ENCODE results near the gene TRPT1. TPM values are rescaled to one million over a fixed set of nuclear protein-coding genes. Genes with fewer than 3 reads are reported as not detected.

Gene TRPT1
- 39.0 TPM for total RNA-seq (ENCODE audit: unreplicated experiment)
- long read RNA-seq, transcript TRPT1-201 (8 exons, 962 nt), result major isoform, 9 of 27 reads
- long read RNA-seq, partial matches to known transcripts, result 1 of 27 reads
- long read RNA-seq, other reads (novel, unspliced or antisense), result 11 of 27 reads

- Mint-ChIP-seq H3K36me3 (ENCODE audit: unreplicated experiment) (no peaks in the 10 kb centered on the region), H3K9me3 (ENCODE audit: unreplicated experiment) (peaks cover under 1% of the 10 kb centered on the region), H3K27ac (ENCODE audit: unreplicated experiment) (no peak within 1 kb of the TSS), H3K4me1 (ENCODE audit: low read depth, unreplicated experiment) (no peaks in the 10 kb centered on the region), H3K4me3 (ENCODE audit: unreplicated experiment) (peak within 1 kb of the TSS; percentile 87), H3K27me3 (ENCODE audit: unreplicated experiment) (peaks cover 4% of the 10 kb centered on the region)
- peak; percentile 54 for TF ChIP-seq CTCF (IDR thresholded peaks at IDR 0.05; ENCODE audit: partially characterized antibody, unreplicated experiment)
- DNase-seq, result peak; percentile 95
These were observed at the start of gene TRPT1, which contains the start of gene NUDT22 for GRCh38 chr11:64225608-64226506. Gene TRPT1 (minus strand): TSS chr11:64226186. CDS start chr11:64225860, 326 bp downstream. Gene NUDT22 (plus strand): TSS chr11:64226274. CDS start chr11:64226653, 379 bp downstream.

DNA sequence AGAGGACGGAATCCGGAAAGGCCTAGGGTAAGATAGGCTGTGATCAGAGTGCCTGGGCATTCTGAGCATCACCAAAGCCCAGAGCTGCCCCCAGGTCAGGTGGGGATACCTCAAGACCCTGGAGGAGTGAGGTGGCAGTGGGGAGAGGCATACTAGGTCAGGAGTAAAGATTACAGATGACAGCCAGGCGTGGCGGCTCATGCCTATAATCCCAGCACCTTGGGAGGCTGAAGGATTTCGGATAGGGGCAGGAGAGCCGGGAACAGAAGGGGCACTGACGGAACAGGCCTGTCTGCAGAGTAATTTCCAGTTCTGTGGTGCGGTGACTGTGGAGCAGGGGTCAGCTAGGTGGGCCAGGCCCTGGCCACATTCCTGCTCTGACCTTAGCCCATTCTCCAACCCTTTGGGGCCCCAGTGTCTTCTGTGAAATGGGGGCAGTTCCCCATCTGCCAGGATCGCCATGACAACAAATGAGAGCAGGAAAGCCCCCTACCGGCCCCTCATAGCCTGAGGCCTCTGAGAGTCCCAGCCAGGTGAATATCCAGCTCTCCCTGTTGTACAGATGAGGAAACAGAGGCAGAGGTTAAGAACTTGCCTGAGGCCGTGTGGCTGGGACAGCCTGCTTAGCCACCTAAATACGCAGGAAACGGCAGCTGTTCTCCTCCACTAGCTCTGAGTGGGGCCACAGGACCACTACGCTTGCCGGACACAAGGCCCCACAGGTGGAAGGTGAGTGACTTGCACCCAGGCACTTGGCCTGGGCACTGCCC lies 49.2 kb upstream of the TRPT1 start:
- H3K4me1 Mint-ChIP-seq (ENCODE audit: low read depth, unreplicated experiment), result no peaks in the 10 kb centered on the region
- H3K27me3 Mint-ChIP-seq (ENCODE audit: unreplicated experiment), result peaks cover 6% of the 10 kb centered on the region
- no peak for DNase-seq
- no peak overlapping the region for H3K27ac Mint-ChIP-seq (ENCODE audit: unreplicated experiment)
- H3K9me3 Mint-ChIP-seq (ENCODE audit: unreplicated experiment), result peaks cover 7% of the 10 kb centered on the region
- H3K4me3 Mint-ChIP-seq (ENCODE audit: unreplicated experiment), result no peak overlapping the region
- H3K36me3 Mint-ChIP-seq (ENCODE audit: unreplicated experiment), result no peaks in the 10 kb centered on the region
- TF ChIP-seq CTCF (IDR thresholded peaks at IDR 0.05; ENCODE audit: partially characterized antibody, unreplicated experiment), result no peak

DNA sequence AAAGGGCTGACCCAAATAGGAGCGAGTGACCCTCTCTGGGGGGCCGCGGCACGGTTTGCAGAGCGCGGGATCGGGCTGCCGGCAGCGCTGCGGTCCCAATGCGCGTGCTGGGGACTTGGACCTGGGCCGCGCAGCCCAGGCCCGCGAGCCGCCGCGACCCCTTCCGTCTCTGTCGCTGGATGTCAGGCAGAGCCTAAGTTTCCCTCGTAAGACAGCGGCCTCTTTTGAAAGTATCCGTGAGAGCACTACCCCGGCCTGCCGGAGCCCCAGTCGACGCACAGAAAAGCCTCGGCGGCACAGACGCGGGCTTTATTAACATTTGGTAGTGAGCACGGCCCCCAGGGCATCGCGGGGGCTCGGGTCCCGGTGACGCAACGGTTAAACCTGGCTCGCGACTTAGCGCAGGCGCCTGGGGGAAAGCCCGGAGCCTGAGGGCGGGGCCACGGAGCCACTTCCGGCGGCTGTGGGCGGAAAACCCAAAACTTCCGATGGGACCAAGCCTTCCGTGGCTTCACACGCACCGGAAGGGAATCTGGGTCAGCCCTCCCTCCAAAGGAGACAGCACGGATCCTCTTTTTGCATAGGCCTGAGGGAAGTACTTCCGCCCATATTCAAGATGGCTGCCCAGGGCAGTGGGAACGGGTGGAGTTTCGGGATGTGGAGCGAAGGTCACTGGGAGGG lies 43.7 kb upstream of the TRPT1 start:
- Mint-ChIP-seq H3K4me3 (ENCODE audit: unreplicated experiment) (peak overlapping the region; percentile 100), H3K9me3 (ENCODE audit: unreplicated experiment) (peaks cover 16% of the 10 kb centered on the region), H3K27ac (ENCODE audit: unreplicated experiment) (peak overlapping the region; percentile 98), H3K27me3 (ENCODE audit: unreplicated experiment) (peaks cover 15% of the 10 kb centered on the region), H3K4me1 (ENCODE audit: low read depth, unreplicated experiment) (peaks cover 2% of the 10 kb centered on the region), H3K36me3 (ENCODE audit: unreplicated experiment) (no peaks in the 10 kb centered on the region)
- DNase-seq, result peak; percentile 97
- no peak for TF ChIP-seq CTCF (IDR thresholded peaks at IDR 0.05; ENCODE audit: partially characterized antibody, unreplicated experiment)

DNA sequence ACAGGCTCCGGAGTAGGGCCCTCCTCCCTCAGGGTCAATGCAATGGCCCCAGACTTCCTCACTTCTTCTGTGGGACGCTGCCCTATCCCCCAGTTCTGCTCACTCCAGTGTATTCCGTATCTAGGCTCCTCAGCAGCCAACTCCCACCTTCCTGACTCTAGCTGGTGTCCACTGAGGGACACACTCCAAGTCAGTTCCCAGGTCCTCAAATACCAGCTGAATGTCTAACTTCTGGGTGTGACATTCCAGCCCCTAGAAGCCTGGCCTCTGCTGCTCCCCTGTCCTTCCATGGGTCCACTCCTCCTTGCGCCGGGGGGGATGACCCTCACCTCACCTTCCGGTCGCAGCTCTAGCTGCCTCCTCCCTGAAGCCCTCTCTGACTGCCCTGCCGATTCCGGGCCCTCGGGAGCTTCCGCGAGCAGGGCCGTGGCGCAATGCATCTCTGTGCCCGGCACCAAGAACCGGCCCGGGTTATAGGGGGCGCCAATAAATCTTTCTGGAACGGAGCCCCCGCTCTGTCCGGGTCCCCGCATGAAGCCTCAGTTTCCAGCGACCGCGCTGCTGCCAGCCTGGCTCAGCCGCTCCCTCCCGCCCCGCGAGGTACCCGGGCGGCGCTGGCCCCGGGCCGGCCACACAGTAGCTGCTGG lies 43.0 kb upstream of the TRPT1 start:
- H3K4me3 Mint-ChIP-seq (ENCODE audit: unreplicated experiment), result peak overlapping the region; percentile 90
- peak; percentile 69 for DNase-seq
- H3K9me3 Mint-ChIP-seq (ENCODE audit: unreplicated experiment), result peaks cover 16% of the 10 kb centered on the region
- TF ChIP-seq CTCF (IDR thresholded peaks at IDR 0.05; ENCODE audit: partially characterized antibody, unreplicated experiment), result no peak
- no peaks in the 10 kb centered on the region for H3K36me3 Mint-ChIP-seq (ENCODE audit: unreplicated experiment)
- H3K27ac Mint-ChIP-seq (ENCODE audit: unreplicated experiment), result peak overlapping the region; percentile 95
- H3K4me1 Mint-ChIP-seq (ENCODE audit: low read depth, unreplicated experiment), result peaks cover 2% of the 10 kb centered on the region
- H3K27me3 Mint-ChIP-seq (ENCODE audit: unreplicated experiment), result peaks cover 15% of the 10 kb centered on the region

All from glutamatergic neuron (in vitro differentiated cells).